Measurements from ENCODE around the gene FIZ1.

Gene FIZ1

GRCh38 chr19:55581145-55581822, 18.0 kb downstream of the FIZ1 start (continued):
- TF ChIP-seq ZSCAN4 (tag by site-specific recombination; IDR thresholded peaks at IDR 0.05) (no peak), ZNF140 (tag by site-specific recombination; IDR thresholded peaks at IDR 0.05) (no peak), ZNF184 (tag by site-specific recombination; IDR thresholded peaks at IDR 0.05) (no peak), ZNF335 (tag by site-specific recombination; conservative IDR thresholded peaks at IDR 0.05) (peak; percentile 23; the same call in 1 of the 2 replicates)

GRCh38 chr19:55580628-55581144, 18.6 kb downstream of the FIZ1 start, which contains the start of gene ZNF579:
Gene ZNF579, minus strand, starts transcription at chr19:55580848. Its CDS starts 1,209 bp downstream, at chr19:55579639.
- Histone ChIP-seq H3K4me3 (ENCODE audit: low read depth, low read length) (peak within 1 kb of the TSS; percentile 100), H3K36me3 (ENCODE audit: control insufficient read depth in 2 of 2, insufficient read depth in 1 of 2, low read length in 2 of 2) (peaks cover 9 to 20% of the 10 kb centered on the region in 2 experiments; a peak in 2 of 3 replicates), H3K27ac (ENCODE audit: extremely low read depth, low read depth, low read length) (peak within 1 kb of the TSS; percentile 80), H3K4me1 (ENCODE audit: control insufficient read depth, insufficient read depth, low read length) (0 out of 2 replicates have a peak, but pooled peaks cover 4% of the 10 kb centered on the region), H3K9me3 (ENCODE audit: control insufficient read depth, insufficient read depth, low read depth, low read length) (no peaks in the 10 kb centered on the region)
- ChIA-PET CTCF (interaction anchor here (0.6 to 1.6 kb wide), 4 partner anchors 9 to 76 kb away, joined by 3 to 4 read pairs (median 4); no protein-coding TSS in a partner anchor), POLR2A (interaction anchor here (0.6 to 3.2 kb wide), 8 partner anchors 8 to 1464 kb away, joined by 3 to 21 read pairs (median 4); partner anchors contain the start of genes FIZ1 and ZNF524)
- TF ChIP-seq ZNF768 (tag by site-specific recombination; IDR thresholded peaks at IDR 0.05) = no peak
- peak; percentile 95 for TF ChIP-seq KLF16 (tag by site-specific recombination; IDR thresholded peaks at IDR 0.05)
- TF ChIP-seq ZNF114 (tag by site-specific recombination; IDR thresholded peaks at IDR 0.05) = no peak
- TF ChIP-seq KLF1 (tag by site-specific recombination; IDR thresholded peaks at IDR 0.05) = peak; percentile 44; the same call in 1 of the 2 replicates
- peak; percentile 17; the same call in 1 of the 2 replicates for TF ChIP-seq ZIC2 (tag by site-specific recombination; IDR thresholded peaks at IDR 0.05)
- no peak for TF ChIP-seq ZNF223 (tag by site-specific recombination; IDR thresholded peaks at IDR 0.05)
- no peak for TF ChIP-seq ZNF274 (IDR thresholded peaks at IDR 0.05; ENCODE audit: low read length)
- TF ChIP-seq ZNF274 (tag by site-specific recombination; IDR thresholded peaks at IDR 0.05; ENCODE audit: borderline replicate concordance) = no peak
- TF ChIP-seq PRDM6 (tag by site-specific recombination; IDR thresholded peaks at IDR 0.05) = no peak
- no peak for TF ChIP-seq ZNF747 (tag by site-specific recombination; IDR thresholded peaks at IDR 0.05)
- no peak for TF ChIP-seq OSR2 (tag by site-specific recombination; IDR thresholded peaks at IDR 0.05)
- TF ChIP-seq ZNF214 (tag by site-specific recombination; IDR thresholded peaks at IDR 0.05; ENCODE audit: borderline replicate concordance) = no peak
- no peak for TF ChIP-seq ZNF280C (tag by site-specific recombination; IDR thresholded peaks at IDR 0.05)
- TF ChIP-seq ZNF843 (tag by site-specific recombination; IDR thresholded peaks at IDR 0.05) = peak; percentile 34; the same call in 1 of the 2 replicates
- no peak for TF ChIP-seq ZNF610 (tag by site-specific recombination; IDR thresholded peaks at IDR 0.05; ENCODE audit: borderline replicate concordance)
- TF ChIP-seq ZNF146 (tag by site-specific recombination; IDR thresholded peaks at IDR 0.05) = no peak
- peak; percentile 48 for TF ChIP-seq GLIS2 (tag by site-specific recombination; IDR thresholded peaks at IDR 0.05)
- no peak for TF ChIP-seq SETDB1 (IDR thresholded peaks at IDR 0.05; ENCODE audit: insufficient read length, low read length)
- TF ChIP-seq SCRT2 (tag by site-specific recombination; IDR thresholded peaks at IDR 0.05) = no peak
- no peak for TF ChIP-seq ZNF785 (tag by site-specific recombination; IDR thresholded peaks at IDR 0.05)
- no peak for TF ChIP-seq ZNF664 (tag by site-specific recombination; IDR thresholded peaks at IDR 0.05)
- peak; percentile 92 for TF ChIP-seq PATZ1 (tag by site-specific recombination; IDR thresholded peaks at IDR 0.05)
- TF ChIP-seq ZNF354C (tag by site-specific recombination; IDR thresholded peaks at IDR 0.05; ENCODE audit: borderline replicate concordance, low read depth) = no peak
- TF ChIP-seq ZNF544 (tag by site-specific recombination; IDR thresholded peaks at IDR 0.05) = no peak
- no peak for TF ChIP-seq BCL11B (tag by site-specific recombination; IDR thresholded peaks at IDR 0.05; ENCODE audit: low read depth)
- peak; percentile 76; the same call in 1 of the 2 replicates for TF ChIP-seq ZNF24 (tag by site-specific recombination; IDR thresholded peaks at IDR 0.05)

Measured in HEK293 (cell line).